Neural progenitor cell (in vitro differentiated cells): Measurements from ENCODE around the gene MTX2. TPM values are rescaled to one million over a fixed set of nuclear protein-coding genes. Genes with fewer than 3 reads are reported as not detected.

Experiments
- DNase-seq: peaks from one replicate; pipeline ENCODE4 v3.0.0-alpha.2; 2016; ENCODE audit warnings: low spot score
- H2AFZ ChIP-seq: fragments of 200-600 bp; sonication (generic); replicated peaks from 2 replicates; pipeline ENCODE4 v1.6.1; 2016; ENCODE audit warnings: antibody characterized with exemption
- H3F3A ChIP-seq: fragments of 200-600 bp; sonication (generic); 2 replicates; pipeline ENCODE4 v1.6.1; 2016; ENCODE audit warnings: antibody characterized with exemption, low read depth
- H3K27ac ChIP-seq: fragments of 200-600 bp; sonication (generic); 2 replicates; pipeline ENCODE4 v1.5.1; 2016; ENCODE audit warnings: mild to moderate bottlenecking
- H3K27me3 ChIP-seq: fragments of 200-600 bp; sonication (generic); 2 replicates; pipeline ENCODE4 v1.6.1; 2016; ENCODE audit warnings: mild to moderate bottlenecking, moderate library complexity
- H3K36me3 ChIP-seq: fragments of 200-600 bp; sonication (generic); 2 replicates; pipeline ENCODE4 v1.5.1; 2016
- H3K4me1 ChIP-seq: fragments of 200-600 bp; sonication (generic); 2 replicates; pipeline ENCODE4 v1.6.1; 2016; ENCODE audit warnings: mixed run types
- H3K4me2 ChIP-seq: fragments of 200-600 bp; sonication (generic); 2 replicates; pipeline ENCODE4 v1.6.1; 2016
- H3K4me3 ChIP-seq: fragments of 200-600 bp; sonication (generic); 2 replicates; pipeline ENCODE4 v1.5.1; 2016
- H3K79me2 ChIP-seq: fragments of 200-600 bp; sonication (generic); 2 replicates; pipeline ENCODE4 v1.6.1; 2016; ENCODE audit warnings: low read depth
- H3K9ac ChIP-seq: fragments of 200-600 bp; sonication (generic); 2 replicates; pipeline ENCODE4 v1.6.1; 2016
- H3K9me3 ChIP-seq: fragments of 200-600 bp; sonication (generic); 2 replicates; pipeline ENCODE4 v1.5.1; 2016; ENCODE audit warnings: low read depth
- H4K20me1 ChIP-seq: fragments of 200-600 bp; sonication (generic); 2 replicates; pipeline ENCODE4 v1.6.1; 2016; ENCODE audit warnings: low read depth
- H3K27ac Mint-ChIP-seq: 3 replicates; pipeline ENCODE4 v1.8.0; 2021; ENCODE audit warnings: mixed read lengths
- H3K27me3 Mint-ChIP-seq: 2 replicates; pipeline ENCODE4 v1.8.0; 2022; ENCODE audit warnings: low read depth, mild to moderate bottlenecking, inconsistent platforms, moderate library complexity, mixed read lengths; ENCODE audit not compliant: insufficient read depth
- H3K36me3 Mint-ChIP-seq: 3 replicates; pipeline ENCODE4 v1.8.0; 2021; ENCODE audit warnings: mixed read lengths
- H3K4me1 Mint-ChIP-seq: 3 replicates; pipeline ENCODE4 v1.8.0; 2021; ENCODE audit warnings: mixed read lengths
- H3K4me3 Mint-ChIP-seq: 3 replicates; pipeline ENCODE4 v1.8.0; 2021; ENCODE audit warnings: mild to moderate bottlenecking, moderate library complexity, mixed read lengths
- H3K9me3 Mint-ChIP-seq: 3 replicates; pipeline ENCODE4 v1.8.0; 2020; ENCODE audit warnings: mixed read lengths
- EZH2 ChIP-seq: fragments of 200-600 bp; sonication (generic); IDR thresholded peaks from 2 replicates; pipeline ENCODE4 v1.6.1; 2017; ENCODE audit warnings: antibody characterized with exemption, mild to moderate bottlenecking, moderate library complexity
- EZH2phosphoT487 ChIP-seq: fragments of 200-600 bp; sonication (generic); IDR thresholded peaks from 2 replicates; pipeline ENCODE4 v1.6.1; 2017; ENCODE audit warnings: antibody characterized with exemption
- total RNA-seq: library from RNA; depleted of rRNA; stranded (reverse); fragments of >200 nt; gene quantifications from 2 replicates; pipeline ENCODE4 v1.2.3, GENCODE V29; 2015; ENCODE audit warnings: low replicate concordance
- TF ChIP-seq, protein P1 (sequence below): fragments of 200-600 bp; sonication (generic); IDR thresholded peaks from 2 replicates; pipeline ENCODE4 v1.5.1; 2017; ENCODE audit warnings: antibody characterized with exemption, mild to moderate bottlenecking

The MTX2 gene
- total RNA-seq, 1 donor from 2014 or later: 39.2 TPM

DNA sequence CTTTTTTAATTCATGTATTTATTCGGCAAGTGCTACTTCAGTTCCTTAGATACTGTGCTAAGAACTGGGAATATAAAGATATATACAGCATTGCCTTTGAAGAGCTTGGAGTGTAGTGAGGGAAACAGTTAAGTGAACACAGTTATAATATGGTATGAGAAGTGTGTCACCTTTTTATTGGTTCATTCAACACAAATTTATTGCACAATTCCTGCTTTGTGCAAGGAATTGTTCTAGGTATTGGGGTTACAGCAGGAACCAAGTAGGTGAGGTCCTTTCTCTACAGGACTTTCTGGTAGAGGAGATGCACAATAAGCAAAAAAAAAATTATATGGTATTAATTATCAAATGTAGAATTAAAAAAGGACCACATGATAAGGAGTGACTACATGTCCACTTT is 65.5 kb downstream of the MTX2 start:
- no peak overlapping the region for H3K4me3 Mint-ChIP-seq
- Histone ChIP-seq H3F3A (no peaks in the 10 kb centered on the region), H4K20me1 (no peaks in the 10 kb centered on the region), H3K27me3 (no peaks in the 10 kb centered on the region), H3K36me3 (no peaks in the 10 kb centered on the region), H3K4me1 (no peaks in the 10 kb centered on the region), H3K4me2 (no peak overlapping the region), H2AFZ (no peak overlapping the region), H3K4me3 (no peak overlapping the region), H3K9me3 (no peaks in the 10 kb centered on the region), H3K9ac (no peak overlapping the region), H3K79me2 (no peaks in the 10 kb centered on the region), H3K27ac (no peak overlapping the region)
- DNase-seq: no peak
- no peaks in the 10 kb centered on the region for H3K27me3 Mint-ChIP-seq
- H3K9me3 Mint-ChIP-seq: no peaks in the 10 kb centered on the region
- peaks cover 23% of the 10 kb centered on the region for H3K36me3 Mint-ChIP-seq
- no peaks in the 10 kb centered on the region for H3K4me1 Mint-ChIP-seq
- no peak for TF ChIP-seq EZH2
- TF ChIP-seq, protein P1, sequence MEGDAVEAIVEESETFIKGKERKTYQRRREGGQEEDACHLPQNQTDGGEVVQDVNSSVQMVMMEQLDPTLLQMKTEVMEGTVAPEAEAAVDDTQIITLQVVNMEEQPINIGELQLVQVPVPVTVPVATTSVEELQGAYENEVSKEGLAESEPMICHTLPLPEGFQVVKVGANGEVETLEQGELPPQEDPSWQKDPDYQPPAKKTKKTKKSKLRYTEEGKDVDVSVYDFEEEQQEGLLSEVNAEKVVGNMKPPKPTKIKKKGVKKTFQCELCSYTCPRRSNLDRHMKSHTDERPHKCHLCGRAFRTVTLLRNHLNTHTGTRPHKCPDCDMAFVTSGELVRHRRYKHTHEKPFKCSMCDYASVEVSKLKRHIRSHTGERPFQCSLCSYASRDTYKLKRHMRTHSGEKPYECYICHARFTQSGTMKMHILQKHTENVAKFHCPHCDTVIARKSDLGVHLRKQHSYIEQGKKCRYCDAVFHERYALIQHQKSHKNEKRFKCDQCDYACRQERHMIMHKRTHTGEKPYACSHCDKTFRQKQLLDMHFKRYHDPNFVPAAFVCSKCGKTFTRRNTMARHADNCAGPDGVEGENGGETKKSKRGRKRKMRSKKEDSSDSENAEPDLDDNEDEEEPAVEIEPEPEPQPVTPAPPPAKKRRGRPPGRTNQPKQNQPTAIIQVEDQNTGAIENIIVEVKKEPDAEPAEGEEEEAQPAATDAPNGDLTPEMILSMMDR: no peak
- TF ChIP-seq EZH2phosphoT487: no peak
- H3K27ac Mint-ChIP-seq: no peak overlapping the region

DNA sequence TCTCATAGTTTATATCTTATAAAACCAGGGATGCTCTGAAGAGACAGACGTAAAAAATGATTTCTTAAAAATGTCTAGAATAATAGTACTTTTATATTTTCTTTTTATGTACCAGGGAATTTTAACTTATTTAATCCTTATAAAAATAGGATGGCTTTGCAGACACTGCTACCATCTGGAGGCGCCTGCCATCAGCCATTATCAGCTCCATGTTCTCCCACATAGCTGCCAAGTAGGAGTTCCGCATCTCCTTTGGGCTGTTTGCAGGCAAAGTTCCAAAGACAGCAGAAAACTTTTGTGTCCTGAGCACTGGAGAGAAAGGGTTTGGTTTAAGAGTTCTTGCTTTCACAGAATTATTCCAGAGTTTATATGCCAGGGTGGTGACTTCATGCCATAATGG is 69.2 kb downstream of the MTX2 start:
- Histone ChIP-seq H2AFZ (no peak overlapping the region), H3K4me2 (no peak overlapping the region), H3F3A (no peaks in the 10 kb centered on the region), H3K4me1 (no peaks in the 10 kb centered on the region), H3K27ac (no peak overlapping the region), H4K20me1 (no peaks in the 10 kb centered on the region), H3K79me2 (no peaks in the 10 kb centered on the region), H3K9me3 (no peaks in the 10 kb centered on the region), H3K36me3 (no peaks in the 10 kb centered on the region), H3K4me3 (no peak overlapping the region), H3K27me3 (no peaks in the 10 kb centered on the region), H3K9ac (no peak overlapping the region)
- Mint-ChIP-seq H3K4me3 (no peak overlapping the region), H3K4me1 (no peaks in the 10 kb centered on the region), H3K27ac (no peak overlapping the region), H3K36me3 (peaks cover 19% of the 10 kb centered on the region), H3K9me3 (no peaks in the 10 kb centered on the region), H3K27me3 (no peaks in the 10 kb centered on the region)
- TF ChIP-seq EZH2 (no peak), EZH2phosphoT487 (no peak)
- TF ChIP-seq, protein P1: no peak
- no peak for DNase-seq

DNA sequence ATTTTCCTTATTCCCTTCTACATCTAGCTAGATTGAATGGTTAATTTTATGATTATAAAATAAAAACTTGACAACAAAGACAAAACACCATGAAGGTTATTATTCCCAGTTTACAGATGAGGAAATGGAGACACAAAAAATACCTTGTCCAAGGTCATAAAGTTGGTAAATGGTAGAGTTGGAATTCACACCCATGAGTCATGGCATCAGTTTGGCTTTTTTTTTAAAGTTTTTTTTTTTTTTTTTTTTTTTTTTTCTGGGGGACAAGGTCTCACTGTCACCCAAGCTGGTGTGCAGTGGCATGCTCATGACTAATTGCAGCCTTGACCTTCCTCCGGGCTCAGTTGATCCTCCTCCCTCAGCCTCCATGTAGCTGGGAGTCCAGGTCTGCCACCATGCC is 70.0 kb downstream of the MTX2 start:
- Mint-ChIP-seq H3K27ac (no peak overlapping the region), H3K36me3 (peaks cover 19% of the 10 kb centered on the region), H3K9me3 (no peaks in the 10 kb centered on the region), H3K27me3 (no peaks in the 10 kb centered on the region), H3K4me1 (no peaks in the 10 kb centered on the region), H3K4me3 (no peak overlapping the region)
- no peaks in the 10 kb centered on the region for H4K20me1 ChIP-seq
- H3K9me3 ChIP-seq: no peaks in the 10 kb centered on the region
- no peak for DNase-seq
- no peak overlapping the region for H3K27ac ChIP-seq
- H2AFZ ChIP-seq: no peak overlapping the region
- TF ChIP-seq EZH2phosphoT487 (no peak), EZH2 (no peak)
- TF ChIP-seq, protein P1: no peak
- no peak overlapping the region for H3K4me3 ChIP-seq
- no peak overlapping the region for H3K9ac ChIP-seq
- no peaks in the 10 kb centered on the region for H3K4me1 ChIP-seq
- H3K4me2 ChIP-seq: no peak overlapping the region
- no peaks in the 10 kb centered on the region for H3F3A ChIP-seq
- no peaks in the 10 kb centered on the region for H3K79me2 ChIP-seq
- H3K27me3 ChIP-seq: no peaks in the 10 kb centered on the region
- no peaks in the 10 kb centered on the region for H3K36me3 ChIP-seq
